HFFc6 (cell line): Measurements from ENCODE around the gene DHRS9. TPM values are rescaled to one million over a fixed set of nuclear protein-coding genes. Genes with fewer than 3 reads are reported as not detected.

ENCODE experiments used
- DNase-seq: peaks from one replicate; pipeline ENCODE4 v3.0.0-alpha.2; 2018
- H3K27ac Mint-ChIP-seq: 2 replicates; pipeline ENCODE4 v1.8.0; 2020; ENCODE audit warnings: mild to moderate bottlenecking, mixed read lengths
- H3K27me3 Mint-ChIP-seq: 2 replicates; pipeline ENCODE4 v1.8.0; 2021; ENCODE audit warnings: mild to moderate bottlenecking, moderate library complexity, mixed read lengths; ENCODE audit not compliant: insufficient read depth
- H3K36me3 Mint-ChIP-seq: 2 replicates; pipeline ENCODE4 v1.8.0; 2021; ENCODE audit warnings: low read depth, mixed read lengths
- H3K4me1 Mint-ChIP-seq: 2 replicates; pipeline ENCODE4 v1.8.0; 2020; ENCODE audit warnings: low read depth, mixed read lengths
- H3K4me3 Mint-ChIP-seq: 2 replicates; pipeline ENCODE4 v1.8.0; 2020; ENCODE audit warnings: mild to moderate bottlenecking, moderate library complexity, mixed read lengths
- H3K9me3 Mint-ChIP-seq: 2 replicates; pipeline ENCODE4 v1.8.0; 2020; ENCODE audit warnings: mild to moderate bottlenecking, mixed read lengths
- CTCF ChIP-seq: fragments of 200-600 bp; sonication (generic); IDR thresholded peaks from 2 replicates; pipeline ENCODE4 v1.5.0; 2021; ENCODE audit warnings: antibody characterized with exemption, mild to moderate bottlenecking
- total RNA-seq, 6 experiments: library from RNA; stranded (reverse); fragmentation: NEBNext Ultra II Directional; extraction: Animal tissue kit (Norgen Biotek cat#: 25700); gene quantifications; 2 replicates in 1 of 6; 3 replicates in 5 of 6; pipeline ENCODE4 v1.2.3, GENCODE V29; 2021

Gene DHRS9
- total RNA-seq, 6 experiments from 2014 or later: not detected

GRCh38 chr2:169073211-169073962 lies 4.0 kb downstream of the DHRS9 start:
- no peaks in the 10 kb centered on the region for H3K4me1 Mint-ChIP-seq
- no peaks in the 10 kb centered on the region; the same call in 1 of the 2 replicates for H3K27me3 Mint-ChIP-seq
- no peak for TF ChIP-seq CTCF
- H3K27ac Mint-ChIP-seq: no peak overlapping the region
- no peaks in the 10 kb centered on the region for H3K36me3 Mint-ChIP-seq
- DNase-seq: no peak
- H3K4me3 Mint-ChIP-seq: no peak overlapping the region
- H3K9me3 Mint-ChIP-seq: peaks cover 45% of the 10 kb centered on the region

GRCh38 chr2:169073963-169074751 lies 4.8 kb downstream of the DHRS9 start:
- H3K9me3 Mint-ChIP-seq: peaks cover 44% of the 10 kb centered on the region
- H3K36me3 Mint-ChIP-seq: no peaks in the 10 kb centered on the region
- H3K27ac Mint-ChIP-seq: no peak overlapping the region
- TF ChIP-seq CTCF: no peak
- no peaks in the 10 kb centered on the region for H3K4me1 Mint-ChIP-seq
- H3K4me3 Mint-ChIP-seq: no peak overlapping the region
- H3K27me3 Mint-ChIP-seq: no peaks in the 10 kb centered on the region; the same call in 1 of the 2 replicates
- DNase-seq: no peak

DNA sequence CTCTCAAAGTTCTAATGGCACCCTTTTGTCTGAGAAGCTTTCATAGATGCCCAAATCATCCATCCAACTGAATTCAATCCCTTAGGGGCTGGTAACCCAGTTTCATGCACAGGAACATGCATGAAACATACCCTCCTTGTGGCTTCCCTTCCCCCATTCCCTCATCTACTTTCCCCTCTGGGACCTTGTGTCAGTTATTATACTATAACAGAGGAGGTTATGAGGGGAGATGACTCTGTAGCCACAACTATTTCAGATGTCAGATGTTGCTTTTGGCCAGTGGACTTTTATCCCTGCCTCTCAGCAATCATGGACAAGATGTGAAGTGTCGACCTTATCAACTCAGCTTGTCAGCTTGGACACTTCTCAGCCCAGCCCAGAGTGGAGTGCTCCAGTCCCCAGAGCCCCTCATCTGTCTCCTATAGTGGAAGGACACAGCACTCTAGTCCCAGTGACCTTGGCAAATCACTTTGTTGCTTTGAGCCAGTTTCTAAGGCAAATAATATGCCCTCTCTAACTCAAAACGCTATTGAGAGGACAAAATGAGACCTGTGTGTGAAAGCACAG lies 8.4 kb downstream of the DHRS9 start:
- H3K4me3 Mint-ChIP-seq: no peak overlapping the region
- no peak for DNase-seq
- H3K36me3 Mint-ChIP-seq: no peaks in the 10 kb centered on the region
- TF ChIP-seq CTCF: no peak
- H3K27me3 Mint-ChIP-seq: no peaks in the 10 kb centered on the region; the same call in 1 of the 2 replicates
- peaks cover 32% of the 10 kb centered on the region for H3K9me3 Mint-ChIP-seq
- H3K27ac Mint-ChIP-seq: no peak overlapping the region
- H3K4me1 Mint-ChIP-seq: no peaks in the 10 kb centered on the region

- Mint-ChIP-seq H3K4me1 (no peaks in the 10 kb centered on the region), H3K36me3 (no peaks in the 10 kb centered on the region), H3K27ac (no peak overlapping the region), H3K4me3 (no peak overlapping the region), H3K9me3 (peaks cover 36% of the 10 kb centered on the region), H3K27me3 (no peaks in the 10 kb centered on the region; the same call in 1 of the 2 replicates)
- DNase-seq: no peak
- TF ChIP-seq CTCF: no peak
Observed at GRCh38 chr2:169080250-169081069, 11.1 kb downstream of the DHRS9 start.

GRCh38 chr2:169081551-169081950 lies 12.2 kb downstream of the DHRS9 start:
- H3K4me1 Mint-ChIP-seq: no peaks in the 10 kb centered on the region
- no peak overlapping the region for H3K27ac Mint-ChIP-seq
- H3K27me3 Mint-ChIP-seq: no peaks in the 10 kb centered on the region

More at GRCh38 chr2:169081551-169081950, 12.2 kb downstream of the DHRS9 start:
- TF ChIP-seq CTCF: no peak
- DNase-seq: no peak
- Mint-ChIP-seq H3K4me3 (no peak overlapping the region), H3K36me3 (no peaks in the 10 kb centered on the region), H3K9me3 (peaks cover 39% of the 10 kb centered on the region)
